Loucy (cell line): ENCODE data around the gene YTHDF1.

Experiments used
- EZH2phosphoT487 ChIP-seq: fragments of 200-600 bp; IDR thresholded peaks from 2 replicates; pipeline ENCODE4 v1.6.1; 2018; ENCODE audit warnings: antibody characterized with exemption, mild to moderate bottlenecking, moderate library complexity, borderline replicate concordance
- TF ChIP-seq, protein P1 (sequence below): fragments of 200-600 bp; sonication (generic); conservative IDR thresholded peaks from 2 replicates; pipeline ENCODE4 v1.5.1; 2014; ENCODE audit warnings: mild to moderate bottlenecking, antibody characterized with exemption, low read length

GRCh38 chr20:63198606-63199005, 17.3 kb downstream of the YTHDF1 start:
- TF ChIP-seq, protein P1, sequence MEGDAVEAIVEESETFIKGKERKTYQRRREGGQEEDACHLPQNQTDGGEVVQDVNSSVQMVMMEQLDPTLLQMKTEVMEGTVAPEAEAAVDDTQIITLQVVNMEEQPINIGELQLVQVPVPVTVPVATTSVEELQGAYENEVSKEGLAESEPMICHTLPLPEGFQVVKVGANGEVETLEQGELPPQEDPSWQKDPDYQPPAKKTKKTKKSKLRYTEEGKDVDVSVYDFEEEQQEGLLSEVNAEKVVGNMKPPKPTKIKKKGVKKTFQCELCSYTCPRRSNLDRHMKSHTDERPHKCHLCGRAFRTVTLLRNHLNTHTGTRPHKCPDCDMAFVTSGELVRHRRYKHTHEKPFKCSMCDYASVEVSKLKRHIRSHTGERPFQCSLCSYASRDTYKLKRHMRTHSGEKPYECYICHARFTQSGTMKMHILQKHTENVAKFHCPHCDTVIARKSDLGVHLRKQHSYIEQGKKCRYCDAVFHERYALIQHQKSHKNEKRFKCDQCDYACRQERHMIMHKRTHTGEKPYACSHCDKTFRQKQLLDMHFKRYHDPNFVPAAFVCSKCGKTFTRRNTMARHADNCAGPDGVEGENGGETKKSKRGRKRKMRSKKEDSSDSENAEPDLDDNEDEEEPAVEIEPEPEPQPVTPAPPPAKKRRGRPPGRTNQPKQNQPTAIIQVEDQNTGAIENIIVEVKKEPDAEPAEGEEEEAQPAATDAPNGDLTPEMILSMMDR: no peak
- TF ChIP-seq EZH2phosphoT487: no peak
